Right lobe of liver (tissue), 4 donors: ENCODE results near the gene CHMP4B.

ENCODE experiments used
- POLR2A ChIP-seq: fragments of 450-650 bp; IDR thresholded peaks from one replicate; pipeline ENCODE4 v1.6.1; 2017; ENCODE audit warnings: antibody characterized with exemption, mild to moderate bottlenecking
- TF ChIP-seq, protein P1 (sequence below), 4 donors: fragments of 200-600 bp in 3 of 4; fragments of 450-650 bp in 1 of 4; IDR thresholded peaks; one replicate each; pipeline versions ENCODE4 v1.5.1 to v1.8.0; 2016 to 2022; ENCODE audit warnings: antibody characterized with exemption in 4 of 4, mild to moderate bottlenecking in 2 of 4
- donor health status: DM: no; HTN: no; CAD: no.
- donor health status: DM: no; HTN: no; CAD: no.
- donor health status: DM: no; HTN: yes; CAD: no.

- TF ChIP-seq, protein P1, sequence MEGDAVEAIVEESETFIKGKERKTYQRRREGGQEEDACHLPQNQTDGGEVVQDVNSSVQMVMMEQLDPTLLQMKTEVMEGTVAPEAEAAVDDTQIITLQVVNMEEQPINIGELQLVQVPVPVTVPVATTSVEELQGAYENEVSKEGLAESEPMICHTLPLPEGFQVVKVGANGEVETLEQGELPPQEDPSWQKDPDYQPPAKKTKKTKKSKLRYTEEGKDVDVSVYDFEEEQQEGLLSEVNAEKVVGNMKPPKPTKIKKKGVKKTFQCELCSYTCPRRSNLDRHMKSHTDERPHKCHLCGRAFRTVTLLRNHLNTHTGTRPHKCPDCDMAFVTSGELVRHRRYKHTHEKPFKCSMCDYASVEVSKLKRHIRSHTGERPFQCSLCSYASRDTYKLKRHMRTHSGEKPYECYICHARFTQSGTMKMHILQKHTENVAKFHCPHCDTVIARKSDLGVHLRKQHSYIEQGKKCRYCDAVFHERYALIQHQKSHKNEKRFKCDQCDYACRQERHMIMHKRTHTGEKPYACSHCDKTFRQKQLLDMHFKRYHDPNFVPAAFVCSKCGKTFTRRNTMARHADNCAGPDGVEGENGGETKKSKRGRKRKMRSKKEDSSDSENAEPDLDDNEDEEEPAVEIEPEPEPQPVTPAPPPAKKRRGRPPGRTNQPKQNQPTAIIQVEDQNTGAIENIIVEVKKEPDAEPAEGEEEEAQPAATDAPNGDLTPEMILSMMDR (IDR thresholded peaks at IDR 0.05), result no peak
- TF ChIP-seq POLR2A, result no peak
Measured at GRCh38 chr20:33796263-33796906, 14.8 kb upstream of the CHMP4B start.
